Ishikawa (cell line): ENCODE measurements around the gene RPRD1B.

Source experiments
- EP300 ChIP-seq: IDR thresholded peaks from 2 replicates; pipeline ENCODE4 v1.6.1; 2012; ENCODE audit warnings: borderline replicate concordance
- RAD21 ChIP-seq: IDR thresholded peaks from 2 replicates; pipeline ENCODE4 v1.6.1; 2012; ENCODE audit warnings: low read depth
- TEAD4 ChIP-seq: IDR thresholded peaks from 2 replicates; pipeline ENCODE4 v1.6.1; 2012
- YY1 ChIP-seq: IDR thresholded peaks from 2 replicates; pipeline ENCODE4 v1.6.1; 2012; ENCODE audit warnings: low read depth
- TF ChIP-seq, protein P1 (sequence below): IDR thresholded peaks from 2 replicates; pipeline ENCODE4 v1.6.1; 2012
- TF ChIP-seq, protein P2 (sequence below): IDR thresholded peaks from 2 replicates; pipeline ENCODE4 v1.6.1; 2012; ENCODE audit warnings: low read depth, mild to moderate bottlenecking

DNA sequence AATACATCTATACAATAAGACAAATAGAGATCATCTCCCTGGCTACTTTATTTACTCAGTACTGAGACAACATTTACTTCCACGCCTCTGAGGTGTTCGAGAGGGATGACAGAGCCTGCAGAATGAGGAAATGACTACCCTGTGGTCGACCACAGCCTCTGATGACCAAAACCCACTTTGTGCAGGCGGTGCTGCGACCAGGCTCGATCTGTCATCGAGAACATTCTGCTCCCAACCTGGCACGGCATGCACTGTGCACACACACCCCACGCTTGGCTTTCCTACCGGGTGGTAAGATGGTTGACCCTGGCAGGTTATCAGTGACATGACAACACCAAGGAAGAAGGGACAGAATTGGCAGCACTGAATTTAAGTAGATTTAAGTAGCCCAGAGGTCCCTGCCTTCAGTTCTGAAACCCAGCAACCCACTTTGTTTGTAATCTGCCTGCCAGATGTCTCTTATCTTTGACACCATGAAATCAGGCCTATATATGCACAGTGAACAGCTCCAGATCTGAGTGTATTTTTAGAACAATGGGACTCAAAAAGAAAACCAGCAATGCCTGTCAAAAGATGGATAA lies 42.9 kb upstream of the RPRD1B start:
- no peak for TF ChIP-seq RAD21
- no peak for TF ChIP-seq EP300
- TF ChIP-seq, protein P1, sequence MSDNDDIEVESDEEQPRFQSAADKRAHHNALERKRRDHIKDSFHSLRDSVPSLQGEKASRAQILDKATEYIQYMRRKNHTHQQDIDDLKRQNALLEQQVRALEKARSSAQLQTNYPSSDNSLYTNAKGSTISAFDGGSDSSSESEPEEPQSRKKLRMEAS = no peak
- TF ChIP-seq TEAD4 = no peak
- TF ChIP-seq YY1 = no peak
- TF ChIP-seq, protein P2, sequence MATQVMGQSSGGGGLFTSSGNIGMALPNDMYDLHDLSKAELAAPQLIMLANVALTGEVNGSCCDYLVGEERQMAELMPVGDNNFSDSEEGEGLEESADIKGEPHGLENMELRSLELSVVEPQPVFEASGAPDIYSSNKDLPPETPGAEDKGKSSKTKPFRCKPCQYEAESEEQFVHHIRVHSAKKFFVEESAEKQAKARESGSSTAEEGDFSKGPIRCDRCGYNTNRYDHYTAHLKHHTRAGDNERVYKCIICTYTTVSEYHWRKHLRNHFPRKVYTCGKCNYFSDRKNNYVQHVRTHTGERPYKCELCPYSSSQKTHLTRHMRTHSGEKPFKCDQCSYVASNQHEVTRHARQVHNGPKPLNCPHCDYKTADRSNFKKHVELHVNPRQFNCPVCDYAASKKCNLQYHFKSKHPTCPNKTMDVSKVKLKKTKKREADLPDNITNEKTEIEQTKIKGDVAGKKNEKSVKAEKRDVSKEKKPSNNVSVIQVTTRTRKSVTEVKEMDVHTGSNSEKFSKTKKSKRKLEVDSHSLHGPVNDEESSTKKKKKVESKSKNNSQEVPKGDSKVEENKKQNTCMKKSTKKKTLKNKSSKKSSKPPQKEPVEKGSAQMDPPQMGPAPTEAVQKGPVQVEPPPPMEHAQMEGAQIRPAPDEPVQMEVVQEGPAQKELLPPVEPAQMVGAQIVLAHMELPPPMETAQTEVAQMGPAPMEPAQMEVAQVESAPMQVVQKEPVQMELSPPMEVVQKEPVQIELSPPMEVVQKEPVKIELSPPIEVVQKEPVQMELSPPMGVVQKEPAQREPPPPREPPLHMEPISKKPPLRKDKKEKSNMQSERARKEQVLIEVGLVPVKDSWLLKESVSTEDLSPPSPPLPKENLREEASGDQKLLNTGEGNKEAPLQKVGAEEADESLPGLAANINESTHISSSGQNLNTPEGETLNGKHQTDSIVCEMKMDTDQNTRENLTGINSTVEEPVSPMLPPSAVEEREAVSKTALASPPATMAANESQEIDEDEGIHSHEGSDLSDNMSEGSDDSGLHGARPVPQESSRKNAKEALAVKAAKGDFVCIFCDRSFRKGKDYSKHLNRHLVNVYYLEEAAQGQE = no peak
